Measurements from ENCODE around the gene FCRL5. TPM values are rescaled to one million over a fixed set of nuclear protein-coding genes. Genes with fewer than 3 reads are reported as not detected.

FCRL5 gene
- total RNA-seq, 1 experiment from 2014 or later: not detected

GRCh38 chr1:157483635-157484034 lies 68.7 kb downstream of the FCRL5 start:
- TF ChIP-seq, protein P1, sequence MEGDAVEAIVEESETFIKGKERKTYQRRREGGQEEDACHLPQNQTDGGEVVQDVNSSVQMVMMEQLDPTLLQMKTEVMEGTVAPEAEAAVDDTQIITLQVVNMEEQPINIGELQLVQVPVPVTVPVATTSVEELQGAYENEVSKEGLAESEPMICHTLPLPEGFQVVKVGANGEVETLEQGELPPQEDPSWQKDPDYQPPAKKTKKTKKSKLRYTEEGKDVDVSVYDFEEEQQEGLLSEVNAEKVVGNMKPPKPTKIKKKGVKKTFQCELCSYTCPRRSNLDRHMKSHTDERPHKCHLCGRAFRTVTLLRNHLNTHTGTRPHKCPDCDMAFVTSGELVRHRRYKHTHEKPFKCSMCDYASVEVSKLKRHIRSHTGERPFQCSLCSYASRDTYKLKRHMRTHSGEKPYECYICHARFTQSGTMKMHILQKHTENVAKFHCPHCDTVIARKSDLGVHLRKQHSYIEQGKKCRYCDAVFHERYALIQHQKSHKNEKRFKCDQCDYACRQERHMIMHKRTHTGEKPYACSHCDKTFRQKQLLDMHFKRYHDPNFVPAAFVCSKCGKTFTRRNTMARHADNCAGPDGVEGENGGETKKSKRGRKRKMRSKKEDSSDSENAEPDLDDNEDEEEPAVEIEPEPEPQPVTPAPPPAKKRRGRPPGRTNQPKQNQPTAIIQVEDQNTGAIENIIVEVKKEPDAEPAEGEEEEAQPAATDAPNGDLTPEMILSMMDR (IDR thresholded peaks at IDR 0.05; ENCODE audit: unreplicated experiment): no peak
- Mint-ChIP-seq H3K27ac (ENCODE audit: low read depth, unreplicated experiment) (no peak overlapping the region), H3K4me1 (ENCODE audit: insufficient read depth, unreplicated experiment) (no peaks in the 10 kb centered on the region), H3K4me3 (ENCODE audit: unreplicated experiment) (no peak overlapping the region), H3K27me3 (ENCODE audit: insufficient read depth, unreplicated experiment) (no peaks in the 10 kb centered on the region), H3K36me3 (ENCODE audit: insufficient read depth, unreplicated experiment) (no peaks in the 10 kb centered on the region), H3K9me3 (ENCODE audit: unreplicated experiment) (no peaks in the 10 kb centered on the region)
- intact Hi-C loops (cut with micrococcal nuclease): no loop called here
- no TSS peak for BruUV-seq (replicated peaks)
- POLR2A ChIA-PET: no interaction called here
- CTCF ChIA-PET: interaction anchor here (0.6 to 8.0 kb wide), 18 partner anchors 12 to 1106 kb away, joined by 3 to 76 read pairs (median 4); no protein-coding TSS in a partner anchor
- no peak for DNase-seq (ENCODE audit: unreplicated experiment)

DNA sequence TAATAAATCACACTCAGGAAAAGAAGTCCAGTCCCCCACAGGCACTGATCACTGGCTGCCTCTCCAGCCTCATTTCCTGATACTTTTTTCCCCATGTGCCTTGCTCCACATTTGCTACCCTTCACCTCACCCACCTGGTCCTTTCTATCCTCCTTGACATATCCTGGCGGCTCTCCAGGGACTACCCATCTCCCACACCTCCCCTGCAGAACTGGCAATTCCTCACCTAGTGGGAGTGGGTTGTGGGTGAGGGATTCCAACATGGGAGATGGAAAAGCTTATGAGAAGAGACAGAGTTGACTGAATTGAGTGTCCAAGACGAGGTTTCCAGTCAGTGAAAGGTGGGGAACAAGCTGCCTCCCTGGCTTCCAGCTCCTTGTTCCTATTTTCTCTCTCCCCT lies 69.6 kb downstream of the FCRL5 start:
- BruUV-seq (replicated peaks): no TSS peak
- POLR2A ChIA-PET: no interaction called here
- Mint-ChIP-seq H3K4me1 (ENCODE audit: insufficient read depth, unreplicated experiment) (no peaks in the 10 kb centered on the region), H3K27me3 (ENCODE audit: insufficient read depth, unreplicated experiment) (no peaks in the 10 kb centered on the region), H3K9me3 (ENCODE audit: unreplicated experiment) (peaks cover 7% of the 10 kb centered on the region), H3K27ac (ENCODE audit: low read depth, unreplicated experiment) (no peak overlapping the region), H3K4me3 (ENCODE audit: unreplicated experiment) (no peak overlapping the region), H3K36me3 (ENCODE audit: insufficient read depth, unreplicated experiment) (no peaks in the 10 kb centered on the region)
- DNase-seq (ENCODE audit: unreplicated experiment): no peak
- intact Hi-C loops (cut with micrococcal nuclease): no loop called here
- CTCF ChIA-PET: interaction anchor here (0.6 to 8.0 kb wide), 15 partner anchors 9 to 508 kb away, joined by 3 to 76 read pairs (median 4); no protein-coding TSS in a partner anchor
- TF ChIP-seq, protein P1 (IDR thresholded peaks at IDR 0.05; ENCODE audit: unreplicated experiment): no peak

DNA sequence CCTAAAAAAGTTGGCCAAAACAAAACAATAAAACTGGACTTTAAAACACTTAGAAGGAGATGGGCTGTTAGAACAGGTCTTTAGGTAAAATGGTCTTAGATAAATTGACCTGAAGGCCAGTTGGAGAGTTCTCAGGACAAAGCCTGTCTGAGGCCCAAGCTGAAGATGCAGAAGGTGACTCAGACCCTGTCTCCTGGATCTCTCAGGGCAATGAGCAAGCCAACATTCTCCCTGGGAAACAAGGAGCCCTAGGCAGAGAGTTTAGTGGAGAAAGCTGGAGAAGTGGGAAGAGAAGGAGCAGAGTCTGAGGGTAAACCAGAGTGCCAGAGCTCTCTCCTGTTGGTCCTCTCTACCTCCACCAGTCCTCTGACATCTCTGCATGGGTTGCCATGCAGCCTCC lies 70.1 kb downstream of the FCRL5 start:
- Mint-ChIP-seq H3K9me3 (ENCODE audit: unreplicated experiment) (peaks cover 7% of the 10 kb centered on the region), H3K27ac (ENCODE audit: low read depth, unreplicated experiment) (no peak overlapping the region), H3K36me3 (ENCODE audit: insufficient read depth, unreplicated experiment) (no peaks in the 10 kb centered on the region), H3K27me3 (ENCODE audit: insufficient read depth, unreplicated experiment) (no peaks in the 10 kb centered on the region), H3K4me1 (ENCODE audit: insufficient read depth, unreplicated experiment) (no peaks in the 10 kb centered on the region), H3K4me3 (ENCODE audit: unreplicated experiment) (no peak overlapping the region)
- ChIA-PET POLR2A (no interaction called here), CTCF (interaction anchor here (0.6 to 8.0 kb wide), 9 partner anchors 7 to 481 kb away, joined by 3 to 76 read pairs (median 8); no protein-coding TSS in a partner anchor)
- no TSS peak for BruUV-seq (replicated peaks)
- intact Hi-C loops (cut with micrococcal nuclease): no loop called here
- TF ChIP-seq, protein P1 (IDR thresholded peaks at IDR 0.05; ENCODE audit: unreplicated experiment): no peak
- DNase-seq (ENCODE audit: unreplicated experiment): peak; percentile 29

DNA sequence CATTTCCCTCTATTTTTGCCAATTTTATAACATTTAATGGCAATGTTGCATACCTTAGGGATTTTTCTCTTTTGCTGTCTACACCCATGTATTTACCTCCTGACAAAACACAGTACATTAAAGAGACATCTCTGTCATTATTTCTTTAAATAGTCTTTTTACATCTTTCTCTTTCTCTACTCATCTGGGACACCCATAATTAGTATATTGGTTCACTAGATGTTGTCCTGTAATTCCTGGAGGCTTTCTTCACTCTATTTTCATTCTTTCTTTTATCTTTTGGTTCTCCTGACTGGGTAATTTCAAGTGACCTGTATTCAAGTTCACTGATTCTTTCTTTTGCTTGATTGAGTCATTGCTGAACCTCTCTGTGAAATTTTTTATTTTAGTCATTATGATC lies 74.3 kb downstream of the FCRL5 start:
- DNase-seq (ENCODE audit: unreplicated experiment): no peak
- no TSS peak for BruUV-seq (replicated peaks)
- Mint-ChIP-seq H3K27ac (ENCODE audit: low read depth, unreplicated experiment) (no peak overlapping the region), H3K36me3 (ENCODE audit: insufficient read depth, unreplicated experiment) (no peaks in the 10 kb centered on the region), H3K4me3 (ENCODE audit: unreplicated experiment) (no peak overlapping the region), H3K4me1 (ENCODE audit: insufficient read depth, unreplicated experiment) (no peaks in the 10 kb centered on the region), H3K9me3 (ENCODE audit: unreplicated experiment) (peaks cover 7% of the 10 kb centered on the region), H3K27me3 (ENCODE audit: insufficient read depth, unreplicated experiment) (peaks cover 10% of the 10 kb centered on the region)
- POLR2A ChIA-PET: no interaction called here
- intact Hi-C loops (cut with micrococcal nuclease): no loop called here
- CTCF ChIA-PET: interaction anchor here (0.6 to 2.4 kb wide), 4 partner anchors 11 to 107 kb away, joined by 4 to 15 read pairs (median 9); no protein-coding TSS in a partner anchor
- TF ChIP-seq, protein P1 (IDR thresholded peaks at IDR 0.05; ENCODE audit: unreplicated experiment): no peak

Data from MCF 10A (cell line).